Spleen (tissue), 7 donors: ENCODE data around the gene CT45A1.
"Not testable (repeated sequence)": the region's sequence is repeated elsewhere in the genome, so short reads cannot be mapped to it uniquely, and the experiment has no call there.

Experiments used
- POLR2A ChIP-seq, 3 donors: fragments of 450-650 bp; IDR thresholded peaks; one replicate each; pipeline ENCODE4 v1.5.1; 2017; ENCODE audit warnings: antibody characterized with exemption in 3 of 3, mild to moderate bottlenecking in 1 of 3
- POLR2AphosphoS5 ChIP-seq, 3 donors: sonication (generic); formaldehyde crosslinking; IDR thresholded peaks; one replicate each; pipeline ENCODE4 v1.5.1; 2017; ENCODE audit warnings: antibody characterized with exemption in 3 of 3
- TF ChIP-seq, protein P1 (sequence below), 11 experiments: fragments of 200-600 bp in 7 of 11; fragments of 450-650 bp in 4 of 11; sonication (generic) in 4 of 11; IDR thresholded peaks in 8 of 11; conservative IDR thresholded peaks in 3 of 11; 1 replicate in 7 of 11; 2 replicates in 4 of 11; pipeline versions ENCODE4 v1.4.0 to v1.8.0; 2016 to 2021; ENCODE audit warnings: antibody characterized with exemption in 11 of 11, inconsistent platforms in 4 of 11, mild to moderate bottlenecking in 1 of 11
- donor health status: DM: no; HTN: no; CAD: no; lungs with moderate emphysema.
- donor health status: DM: no; HTN: no; CAD: no.
- donor health status: DM: no; HTN: no; CAD: no.

- TF ChIP-seq, protein P1, sequence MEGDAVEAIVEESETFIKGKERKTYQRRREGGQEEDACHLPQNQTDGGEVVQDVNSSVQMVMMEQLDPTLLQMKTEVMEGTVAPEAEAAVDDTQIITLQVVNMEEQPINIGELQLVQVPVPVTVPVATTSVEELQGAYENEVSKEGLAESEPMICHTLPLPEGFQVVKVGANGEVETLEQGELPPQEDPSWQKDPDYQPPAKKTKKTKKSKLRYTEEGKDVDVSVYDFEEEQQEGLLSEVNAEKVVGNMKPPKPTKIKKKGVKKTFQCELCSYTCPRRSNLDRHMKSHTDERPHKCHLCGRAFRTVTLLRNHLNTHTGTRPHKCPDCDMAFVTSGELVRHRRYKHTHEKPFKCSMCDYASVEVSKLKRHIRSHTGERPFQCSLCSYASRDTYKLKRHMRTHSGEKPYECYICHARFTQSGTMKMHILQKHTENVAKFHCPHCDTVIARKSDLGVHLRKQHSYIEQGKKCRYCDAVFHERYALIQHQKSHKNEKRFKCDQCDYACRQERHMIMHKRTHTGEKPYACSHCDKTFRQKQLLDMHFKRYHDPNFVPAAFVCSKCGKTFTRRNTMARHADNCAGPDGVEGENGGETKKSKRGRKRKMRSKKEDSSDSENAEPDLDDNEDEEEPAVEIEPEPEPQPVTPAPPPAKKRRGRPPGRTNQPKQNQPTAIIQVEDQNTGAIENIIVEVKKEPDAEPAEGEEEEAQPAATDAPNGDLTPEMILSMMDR (IDR thresholded peaks at IDR 0.05 in 8 of 11, conservative IDR thresholded peaks at IDR 0.05 in 3 of 11) = not testable (repeated sequence)
- not testable (repeated sequence) for TF ChIP-seq POLR2A, POLR2AphosphoS5 (IDR thresholded peaks at IDR 0.05)
Measured at GRCh38 chrX:135713183-135713689, at the start of gene CT45A1.
